HepG2 (cell line): ENCODE data around the gene RIOK3. TPM values are rescaled to one million over a fixed set of nuclear protein-coding genes. Genes with fewer than 3 reads are reported as not detected.

ENCODE experiments used
- ATAC-seq: fragments of 200-7000 bp; cut with Tn5 transposase; 3 replicates; pipeline ENCODE4 v1.9.1; 2020; ENCODE audit warnings: mild to moderate bottlenecking, moderate library complexity
- BruUV-seq: library from RNA; stranded (reverse); fragments of 400-500 nt; replicated peaks from 2 replicates; lab custom pipeline; 2021; lab: Mats Ljungman, UMichigan
- CTCF ChIA-PET: fragments of 300-600 bp; formaldehyde crosslinking; extraction: SDS; loops from one replicate; lab custom pipeline; 2021; ENCODE audit warnings: low total read pairs, inconsistent platforms, low intra/inter-chr PET ratio; lab: Yijun Ruan, JAX
- POLR2A ChIA-PET: fragments of 350-600 bp; sonication (Branson Sonifier 250); formaldehyde crosslinking; loops from one replicate; lab custom pipeline; 2020; ENCODE audit warnings: antibody characterized with exemption, inconsistent platforms; lab: Yijun Ruan, JAX
- DNase-seq: peaks from one replicate; pipeline ENCODE4 v3.0.0-alpha.2; 2015; ENCODE audit warnings: low spot score
- FAIRE-seq: peaks from 3 replicates; lab custom pipeline; 2011; peaks lifted over from hg19 to GRCh38; lab: Jason Lieb, UNC
- H2AFZ ChIP-seq: one replicate; pipeline ENCODE4 v1.6.1; 2011; ENCODE audit warnings: low read length, inconsistent platforms
- H3K27ac ChIP-seq: fragments of 300-600 bp; 3 replicates; pipeline ENCODE4 v1.8.0; 2011; ENCODE audit warnings: mixed run types, mild to moderate bottlenecking, mixed read lengths, low read length, inconsistent platforms; ENCODE audit not compliant: insufficient read depth; ENCODE audit errors: extremely low read length
- H3K27me3 ChIP-seq, 2 experiments: fragments of 200-600 bp in 1 of 2; 2 replicates in 1 of 2; 3 replicates in 1 of 2; pipeline versions ENCODE4 v1.6.0 to v1.8.0; 2011; ENCODE audit warnings: low read length in 2 of 2, mild to moderate bottlenecking in 2 of 2, moderate library complexity in 2 of 2, inconsistent platforms in 1 of 2; ENCODE audit not compliant: insufficient read depth in 2 of 2, control insufficient read depth in 1 of 2
- H3K36me3 ChIP-seq, 2 experiments: fragments of 200-600 bp in 1 of 2; replicated peaks in 1 of 2; 2 replicates in 1 of 2; 3 replicates in 1 of 2; pipeline versions ENCODE4 v1.5.1 to v1.8.0; 2011; ENCODE audit warnings: low read length in 2 of 2, inconsistent platforms in 1 of 2; ENCODE audit not compliant: insufficient read depth in 2 of 2, control insufficient read depth in 1 of 2
- H3K4me1 ChIP-seq: 2 replicates; pipeline ENCODE4 v1.5.1; 2012; ENCODE audit warnings: low read length, inconsistent platforms; ENCODE audit not compliant: insufficient read depth
- H3K4me2 ChIP-seq: 2 replicates; pipeline ENCODE4 v1.6.0; 2011; ENCODE audit warnings: low read depth, low read length, inconsistent platforms
- H3K4me3 ChIP-seq, 3 experiments: fragments of 200-600 bp in 1 of 3; sonication (generic), shearing (Covaris generic) in 1 of 3; replicated peaks in 1 of 3; 2 replicates each; pipeline ENCODE4 v1.5.1; 2011 to 2016; ENCODE audit warnings: low read length in 3 of 3, inconsistent platforms in 2 of 3, low read depth in 2 of 3, mild to moderate bottlenecking in 2 of 3, control low read depth in 1 of 3, mixed read lengths in 1 of 3; ENCODE audit not compliant: insufficient read depth in 1 of 3
- H3K79me2 ChIP-seq: one replicate; pipeline ENCODE4 v1.6.1; 2011; ENCODE audit warnings: low read length, inconsistent platforms; ENCODE audit not compliant: insufficient read depth
- H3K9ac ChIP-seq: 2 replicates; pipeline ENCODE4 v1.6.0; 2011; ENCODE audit warnings: mild to moderate bottlenecking, low read depth, low read length, inconsistent platforms; ENCODE audit not compliant: insufficient read depth
- H3K9me3 ChIP-seq: 2 replicates; pipeline ENCODE4 v1.5.1; 2012; ENCODE audit warnings: mild to moderate bottlenecking, low read length
- H4K20me1 ChIP-seq: 2 replicates; pipeline ENCODE4 v1.6.0; 2011; ENCODE audit warnings: inconsistent platforms, mild to moderate bottlenecking, low read length, moderate library complexity; ENCODE audit not compliant: insufficient read depth
- CBX5 ChIP-seq: sonication (generic); formaldehyde crosslinking; IDR thresholded peaks from 2 replicates; pipeline ENCODE4 v1.4.0; 2020; ENCODE audit warnings: missing genetic modification reagents, borderline replicate concordance
- CC2D1A ChIP-seq: sonication (generic); formaldehyde crosslinking; IDR thresholded peaks from 2 replicates; pipeline ENCODE4 v1.8.1; 2023; ENCODE audit warnings: mild to moderate bottlenecking, missing genetic modification reagents
- CENPT ChIP-seq: sonication (generic); formaldehyde crosslinking; IDR thresholded peaks from 2 replicates; pipeline ENCODE4 v1.8.0; 2022; ENCODE audit warnings: low read depth, mild to moderate bottlenecking, moderate library complexity, missing genetic modification reagents
- HDAC6 ChIP-seq: fragments of 200-600 bp; sonication (generic); IDR thresholded peaks from 2 replicates; pipeline ENCODE4 v1.7.0; 2017; ENCODE audit warnings: mild to moderate bottlenecking, antibody characterized with exemption, low read length, low read depth
- NAIF1 ChIP-seq: sonication (generic); formaldehyde crosslinking; IDR thresholded peaks from 2 replicates; pipeline ENCODE4 v1.5.0; 2020; ENCODE audit warnings: mild to moderate bottlenecking, missing genetic modification reagents, borderline replicate concordance
- RFX5 ChIP-seq: IDR thresholded peaks from 2 replicates; pipeline ENCODE4 v1.6.1; 2011; ENCODE audit warnings: low read depth, low read length, improper control_type of control experiment
- SMARCC2 ChIP-seq: fragments of 450-650 bp; IDR thresholded peaks from 2 replicates; pipeline ENCODE4 v1.6.1; 2017; ENCODE audit warnings: antibody characterized with exemption, mild to moderate bottlenecking
- SNAI1 ChIP-seq: sonication (generic); formaldehyde crosslinking; IDR thresholded peaks from 2 replicates; pipeline ENCODE4 v1.5.0; 2020; ENCODE audit warnings: mild to moderate bottlenecking, missing genetic modification reagents, borderline replicate concordance
- SP140L ChIP-seq: sonication (generic); formaldehyde crosslinking; IDR thresholded peaks from 2 replicates; pipeline ENCODE4 v1.4.0; 2020; ENCODE audit warnings: missing genetic modification reagents, borderline replicate concordance
- SP2 ChIP-seq: sonication (generic); formaldehyde crosslinking; IDR thresholded peaks from 2 replicates; pipeline ENCODE4 v1.5.1; 2020; ENCODE audit warnings: mild to moderate bottlenecking, missing genetic modification reagents
- ZMYM4 ChIP-seq: sonication (generic); formaldehyde crosslinking; IDR thresholded peaks from 2 replicates; pipeline ENCODE4 v1.8.1; 2023; ENCODE audit warnings: mild to moderate bottlenecking, missing genetic modification reagents
- ZNF557 ChIP-seq: sonication (generic); formaldehyde crosslinking; IDR thresholded peaks from 2 replicates; pipeline ENCODE4 v1.4.0; 2020; ENCODE audit warnings: missing genetic modification reagents
- ZNF761 ChIP-seq: sonication (generic); formaldehyde crosslinking; conservative IDR thresholded peaks from 2 replicates; pipeline ENCODE4 v1.4.0; 2020; ENCODE audit warnings: mild to moderate bottlenecking, missing genetic modification reagents
- WGBS: methylation state at CpG from one replicate; pipeline ENCODE4 v1.1.6; 2017; ENCODE audit warnings: low lambda C conversion rate; 5-methylcytosine and 5-hydroxymethylcytosine counted together
- in situ Hi-C: cut with HindIII; loops from 2 replicates; pipeline ENCODE4 v1.10.0; 2017; ENCODE audit warnings: low pct_unique_long_range_greater_than_20kb; ENCODE audit not compliant: extremely low pct_ligation_motif_present
- intact Hi-C: fragments of 100-400 bp; cut with micrococcal nuclease; formaldehyde crosslinking; loops from one replicate; pipeline ENCODE4 v1.10.0; 2022; ENCODE audit not compliant: unreplicated experiment
- polyA plus RNA-seq, 8 experiments: library from polyadenylated mRNA; depleted of rRNA in 3 of 8; stranded (reverse) in 7 of 8; unstranded in 1 of 8; fragments of >200 nt; fragmentation: Illumina TruSeq in 4 of 8; extraction: Trizol in 4 of 8; gene quantifications; 2 replicates each; pipeline versions ENCODE4 v1.2.1 to v1.2.3, GENCODE V29; 2011 to 2016; ENCODE audit warnings: low read depth in 4 of 8, missing spikeins in 1 of 8, mixed read lengths in 1 of 8; ENCODE audit not compliant: insufficient read depth in 1 of 8
- total RNA-seq, 5 experiments: library from RNA; depleted of rRNA; stranded (reverse); fragments of >200 nt; fragmentation: Illumina TruSeq; extraction: Trizol; gene quantifications; 2 replicates each; pipeline ENCODE4 v1.2.3, GENCODE V29; 2016; ENCODE audit warnings: low read depth in 1 of 5
- TF ChIP-seq, protein P1 (sequence below): sonication (generic); formaldehyde crosslinking; IDR thresholded peaks from 2 replicates; pipeline ENCODE4 v1.4.0; 2020; ENCODE audit warnings: missing genetic modification reagents
- TF ChIP-seq, protein P2 (sequence below): sonication (generic); formaldehyde crosslinking; IDR thresholded peaks from 2 replicates; pipeline ENCODE4 v1.4.0; 2020; ENCODE audit warnings: mild to moderate bottlenecking, missing genetic modification reagents

The RIOK3 gene
- total and polyA plus RNA-seq, 2 of the 13 experiments (the other 11 are each of a cell fraction or from before 2014, with no cell fraction given) = 26.7 to 36.0 TPM

DNA sequence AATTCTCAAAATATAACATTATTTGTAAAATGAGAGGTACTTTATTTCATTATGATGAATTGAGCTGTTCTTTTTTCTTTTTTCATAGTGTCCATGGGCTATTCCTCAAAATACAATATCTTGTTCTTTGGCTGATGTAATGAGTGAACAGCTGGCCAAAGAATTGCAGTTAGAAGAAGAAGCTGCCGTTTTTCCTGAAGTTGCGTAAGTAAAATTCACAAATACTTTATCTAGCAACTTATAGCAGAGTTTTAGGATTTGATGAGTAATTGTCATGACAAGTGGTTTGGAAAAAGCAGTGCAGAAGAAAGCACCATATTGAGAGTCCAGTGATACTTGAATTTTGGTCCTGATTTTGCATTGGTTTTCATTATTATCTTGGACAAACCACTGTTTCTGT, 9.8 kb downstream of the RIOK3 start:
- Histone ChIP-seq H2AFZ (no peak overlapping the region), H3K79me2 (peaks cover 45% of the 10 kb centered on the region), H3K4me3 (no peak overlapping the region), H3K36me3 (peaks cover 12 to 48% of the 10 kb centered on the region in 2 experiments), H4K20me1 (peaks cover 37% of the 10 kb centered on the region), H3K27ac (no peak overlapping the region), H3K9me3 (no peaks in the 10 kb centered on the region), H3K4me2 (no peak overlapping the region), H3K4me1 (peaks cover 40% of the 10 kb centered on the region), H3K9ac (no peak overlapping the region), H3K27me3 (no peaks in the 10 kb centered on the region)
- TF ChIP-seq ZNF761 (CRISPR knock-in tag) (no peak), HDAC6 (no peak), CC2D1A (no peak), SMARCC2 (no peak), ZMYM4 (CRISPR knock-in tag) (no peak), RFX5 (no peak), SP140L (CRISPR knock-in tag) (no peak), NAIF1 (CRISPR knock-in tag) (no peak), CENPT (CRISPR knock-in tag) (no peak), CBX5 (no peak), ZNF557 (no peak), SP2 (CRISPR knock-in tag) (no peak), SNAI1 (no peak)
- TF ChIP-seq, protein P1, sequence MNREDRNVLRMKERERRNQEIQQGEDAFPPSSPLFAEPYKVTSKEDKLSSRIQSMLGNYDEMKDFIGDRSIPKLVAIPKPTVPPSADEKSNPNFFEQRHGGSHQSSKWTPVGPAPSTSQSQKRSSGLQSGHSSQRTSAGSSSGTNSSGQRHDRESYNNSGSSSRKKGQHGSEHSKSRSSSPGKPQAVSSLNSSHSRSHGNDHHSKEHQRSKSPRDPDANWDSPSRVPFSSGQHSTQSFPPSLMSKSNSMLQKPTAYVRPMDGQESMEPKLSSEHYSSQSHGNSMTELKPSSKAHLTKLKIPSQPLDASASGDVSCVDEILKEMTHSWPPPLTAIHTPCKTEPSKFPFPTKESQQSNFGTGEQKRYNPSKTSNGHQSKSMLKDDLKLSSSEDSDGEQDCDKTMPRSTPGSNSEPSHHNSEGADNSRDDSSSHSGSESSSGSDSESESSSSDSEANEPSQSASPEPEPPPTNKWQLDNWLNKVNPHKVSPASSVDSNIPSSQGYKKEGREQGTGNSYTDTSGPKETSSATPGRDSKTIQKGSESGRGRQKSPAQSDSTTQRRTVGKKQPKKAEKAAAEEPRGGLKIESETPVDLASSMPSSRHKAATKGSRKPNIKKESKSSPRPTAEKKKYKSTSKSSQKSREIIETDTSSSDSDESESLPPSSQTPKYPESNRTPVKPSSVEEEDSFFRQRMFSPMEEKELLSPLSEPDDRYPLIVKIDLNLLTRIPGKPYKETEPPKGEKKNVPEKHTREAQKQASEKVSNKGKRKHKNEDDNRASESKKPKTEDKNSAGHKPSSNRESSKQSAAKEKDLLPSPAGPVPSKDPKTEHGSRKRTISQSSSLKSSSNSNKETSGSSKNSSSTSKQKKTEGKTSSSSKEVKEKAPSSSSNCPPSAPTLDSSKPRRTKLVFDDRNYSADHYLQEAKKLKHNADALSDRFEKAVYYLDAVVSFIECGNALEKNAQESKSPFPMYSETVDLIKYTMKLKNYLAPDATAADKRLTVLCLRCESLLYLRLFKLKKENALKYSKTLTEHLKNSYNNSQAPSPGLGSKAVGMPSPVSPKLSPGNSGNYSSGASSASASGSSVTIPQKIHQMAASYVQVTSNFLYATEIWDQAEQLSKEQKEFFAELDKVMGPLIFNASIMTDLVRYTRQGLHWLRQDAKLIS (CRISPR knock-in tag) = no peak
- TF ChIP-seq, protein P2, sequence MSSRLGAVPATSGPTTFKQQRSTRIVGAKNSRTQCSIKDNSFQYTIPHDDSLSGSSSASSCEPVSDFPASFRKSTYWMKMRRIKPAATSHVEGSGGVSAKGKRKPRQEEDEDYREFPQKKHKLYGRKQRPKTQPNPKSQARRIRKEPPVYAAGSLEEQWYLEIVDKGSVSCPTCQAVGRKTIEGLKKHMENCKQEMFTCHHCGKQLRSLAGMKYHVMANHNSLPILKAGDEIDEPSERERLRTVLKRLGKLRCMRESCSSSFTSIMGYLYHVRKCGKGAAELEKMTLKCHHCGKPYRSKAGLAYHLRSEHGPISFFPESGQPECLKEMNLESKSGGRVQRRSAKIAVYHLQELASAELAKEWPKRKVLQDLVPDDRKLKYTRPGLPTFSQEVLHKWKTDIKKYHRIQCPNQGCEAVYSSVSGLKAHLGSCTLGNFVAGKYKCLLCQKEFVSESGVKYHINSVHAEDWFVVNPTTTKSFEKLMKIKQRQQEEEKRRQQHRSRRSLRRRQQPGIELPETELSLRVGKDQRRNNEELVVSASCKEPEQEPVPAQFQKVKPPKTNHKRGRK (CRISPR knock-in tag) = no peak
- ChIA-PET POLR2A (interaction anchor here (1.7 kb wide), 1 partner anchor 9 kb away, joined by 3 read pairs; the partner anchor contains the start of gene RIOK3), CTCF (no interaction called here)
- 91% methylated on average over 2 of the region's 2 CpGs for WGBS
- in situ Hi-C loops (no loop called here), intact Hi-C loops (no loop called here)
- ATAC-seq = no peak
- no peak for FAIRE-seq
- no peak for DNase-seq
- BruUV-seq = no TSS peak
